ENCODE data around the gene PPP2R1A.

The PPP2R1A gene

GRCh38 chr19:52189735-52190486, at the start of gene PPP2R1A:
Gene PPP2R1A (plus strand): TSS chr19:52190052. CDS start chr19:52190097, 45 bp downstream.
- H3K9ac ChIP-seq (ENCODE audit: insufficient read length), result peak within 1 kb of the TSS; percentile 94
- peaks cover 40% of the 10 kb centered on the region for H3K36me3 ChIP-seq (ENCODE audit: insufficient read depth, low read length)
- TF ChIP-seq POLR2AphosphoS5 (IDR thresholded peaks at IDR 0.05; ENCODE audit: borderline replicate concordance, low read depth, low read length), result peak; percentile 68
- no peak for TF ChIP-seq EZH2 (IDR thresholded peaks at IDR 0.05)
- TF ChIP-seq FOXP2 (optimal IDR thresholded peaks at IDR 0.05; ENCODE audit: control extremely low read depth, extremely low read length, insufficient read depth), result peak; percentile 32
- H3K4me3 ChIP-seq, result peak within 1 kb of the TSS; percentile 90
- peak; percentile 99 for DNase-seq (ENCODE audit: low read depth, low spot score)
- peaks cover 7% of the 10 kb centered on the region; the same call in 1 of the 2 replicates for H3K9me3 ChIP-seq (ENCODE audit: low read depth, low read length)
- peak within 1 kb of the TSS; percentile 94 for H3K27ac ChIP-seq

- Histone ChIP-seq H3K9ac (ENCODE audit: insufficient read length) (no peak overlapping the region), H3K4me3 (no peak overlapping the region), H3K27ac (no peak overlapping the region), H3K36me3 (ENCODE audit: insufficient read depth, low read length) (peaks cover 16% of the 10 kb centered on the region), H3K9me3 (ENCODE audit: low read depth, low read length) (peaks cover 10% of the 10 kb centered on the region; the same call in 1 of the 2 replicates)
- no peak for TF ChIP-seq POLR2AphosphoS5 (IDR thresholded peaks at IDR 0.05; ENCODE audit: borderline replicate concordance, low read depth, low read length)
- TF ChIP-seq EZH2 (IDR thresholded peaks at IDR 0.05), result no peak
- no peak for TF ChIP-seq FOXP2 (optimal IDR thresholded peaks at IDR 0.05; ENCODE audit: control extremely low read depth, extremely low read length, insufficient read depth)
- DNase-seq (ENCODE audit: low read depth, low spot score), result no peak
These were observed 48.6 kb upstream of the PPP2R1A start for GRCh38 chr19:52141203-52141602.

GRCh38 chr19:52142001-52142595, 47.8 kb upstream of the PPP2R1A start:
- Histone ChIP-seq H3K4me3 (no peak overlapping the region), H3K9ac (ENCODE audit: insufficient read length) (no peak overlapping the region), H3K9me3 (ENCODE audit: low read depth, low read length) (peaks cover 5% of the 10 kb centered on the region; the same call in 1 of the 2 replicates), H3K27ac (no peak overlapping the region), H3K36me3 (ENCODE audit: insufficient read depth, low read length) (peaks cover 10% of the 10 kb centered on the region)
- DNase-seq (ENCODE audit: low read depth, low spot score), result no peak
- TF ChIP-seq FOXP2 (optimal IDR thresholded peaks at IDR 0.05; ENCODE audit: control extremely low read depth, extremely low read length, insufficient read depth) (no peak), POLR2AphosphoS5 (IDR thresholded peaks at IDR 0.05; ENCODE audit: borderline replicate concordance, low read depth, low read length) (no peak), EZH2 (IDR thresholded peaks at IDR 0.05) (no peak)

GRCh38 chr19:52148256-52148655, 41.6 kb upstream of the PPP2R1A start:
- H3K9ac ChIP-seq (ENCODE audit: insufficient read length), result no peak overlapping the region
- H3K9me3 ChIP-seq (ENCODE audit: low read depth, low read length), result no peaks in the 10 kb centered on the region; the same call in 1 of the 2 replicates
- no peak overlapping the region for H3K27ac ChIP-seq
- H3K36me3 ChIP-seq (ENCODE audit: insufficient read depth, low read length), result no peaks in the 10 kb centered on the region
- DNase-seq (ENCODE audit: low read depth, low spot score), result no peak
- no peak for TF ChIP-seq POLR2AphosphoS5 (IDR thresholded peaks at IDR 0.05; ENCODE audit: borderline replicate concordance, low read depth, low read length)
- TF ChIP-seq EZH2 (IDR thresholded peaks at IDR 0.05), result no peak
- no peak for TF ChIP-seq FOXP2 (optimal IDR thresholded peaks at IDR 0.05; ENCODE audit: control extremely low read depth, extremely low read length, insufficient read depth)
- H3K4me3 ChIP-seq, result no peak overlapping the region

- no peak overlapping the region for H3K9ac ChIP-seq (ENCODE audit: insufficient read length)
- H3K9me3 ChIP-seq (ENCODE audit: low read depth, low read length), result peaks cover 12% of the 10 kb centered on the region; the same call in 1 of the 2 replicates
- no peak overlapping the region for H3K4me3 ChIP-seq
- H3K36me3 ChIP-seq (ENCODE audit: insufficient read depth, low read length), result no peaks in the 10 kb centered on the region; the same call in 1 of the 2 replicates
- no peak overlapping the region for H3K27ac ChIP-seq
- DNase-seq (ENCODE audit: low read depth, low spot score), result no peak
- TF ChIP-seq EZH2 (IDR thresholded peaks at IDR 0.05) (no peak), FOXP2 (optimal IDR thresholded peaks at IDR 0.05; ENCODE audit: control extremely low read depth, extremely low read length, insufficient read depth) (no peak), POLR2AphosphoS5 (IDR thresholded peaks at IDR 0.05; ENCODE audit: borderline replicate concordance, low read depth, low read length) (no peak)
These were observed 34.1 kb upstream of the PPP2R1A start for GRCh38 chr19:52155596-52156359.

- no peak overlapping the region for H3K27ac ChIP-seq
- no peak for TF ChIP-seq FOXP2 (optimal IDR thresholded peaks at IDR 0.05; ENCODE audit: control extremely low read depth, extremely low read length, insufficient read depth)
- no peak for TF ChIP-seq EZH2 (IDR thresholded peaks at IDR 0.05)
- TF ChIP-seq POLR2AphosphoS5 (IDR thresholded peaks at IDR 0.05; ENCODE audit: borderline replicate concordance, low read depth, low read length), result no peak
- H3K36me3 ChIP-seq (ENCODE audit: insufficient read depth, low read length), result peaks cover 8% of the 10 kb centered on the region; the same call in 1 of the 2 replicates
- peak overlapping the region; percentile 81 for H3K4me3 ChIP-seq
- no peak overlapping the region for H3K9ac ChIP-seq (ENCODE audit: insufficient read length)
- no peak for DNase-seq (ENCODE audit: low read depth, low spot score)
- H3K9me3 ChIP-seq (ENCODE audit: low read depth, low read length), result peaks cover 3% of the 10 kb centered on the region
These were observed 19.5 kb upstream of the PPP2R1A start for GRCh38 chr19:52170304-52170703.

- Histone ChIP-seq H3K9ac (ENCODE audit: insufficient read length) (peak overlapping the region; percentile 79), H3K27ac (no peak overlapping the region), H3K9me3 (ENCODE audit: low read depth, low read length) (peaks cover 3% of the 10 kb centered on the region), H3K4me3 (peak overlapping the region; percentile 81), H3K36me3 (ENCODE audit: insufficient read depth, low read length) (peaks cover 8% of the 10 kb centered on the region; the same call in 1 of the 2 replicates)
- TF ChIP-seq POLR2AphosphoS5 (IDR thresholded peaks at IDR 0.05; ENCODE audit: borderline replicate concordance, low read depth, low read length) (no peak), FOXP2 (optimal IDR thresholded peaks at IDR 0.05; ENCODE audit: control extremely low read depth, extremely low read length, insufficient read depth) (no peak), EZH2 (IDR thresholded peaks at IDR 0.05) (no peak)
- no peak for DNase-seq (ENCODE audit: low read depth, low spot score)
These were observed 19.0 kb upstream of the PPP2R1A start for GRCh38 chr19:52170863-52171320.
